ENCODE results near the gene RIIAD1.
"Not testable (repeated sequence)": the region's sequence is repeated elsewhere in the genome, so short reads cannot be mapped to it uniquely, and the experiment has no call there.

Gene RIIAD1

DNA sequence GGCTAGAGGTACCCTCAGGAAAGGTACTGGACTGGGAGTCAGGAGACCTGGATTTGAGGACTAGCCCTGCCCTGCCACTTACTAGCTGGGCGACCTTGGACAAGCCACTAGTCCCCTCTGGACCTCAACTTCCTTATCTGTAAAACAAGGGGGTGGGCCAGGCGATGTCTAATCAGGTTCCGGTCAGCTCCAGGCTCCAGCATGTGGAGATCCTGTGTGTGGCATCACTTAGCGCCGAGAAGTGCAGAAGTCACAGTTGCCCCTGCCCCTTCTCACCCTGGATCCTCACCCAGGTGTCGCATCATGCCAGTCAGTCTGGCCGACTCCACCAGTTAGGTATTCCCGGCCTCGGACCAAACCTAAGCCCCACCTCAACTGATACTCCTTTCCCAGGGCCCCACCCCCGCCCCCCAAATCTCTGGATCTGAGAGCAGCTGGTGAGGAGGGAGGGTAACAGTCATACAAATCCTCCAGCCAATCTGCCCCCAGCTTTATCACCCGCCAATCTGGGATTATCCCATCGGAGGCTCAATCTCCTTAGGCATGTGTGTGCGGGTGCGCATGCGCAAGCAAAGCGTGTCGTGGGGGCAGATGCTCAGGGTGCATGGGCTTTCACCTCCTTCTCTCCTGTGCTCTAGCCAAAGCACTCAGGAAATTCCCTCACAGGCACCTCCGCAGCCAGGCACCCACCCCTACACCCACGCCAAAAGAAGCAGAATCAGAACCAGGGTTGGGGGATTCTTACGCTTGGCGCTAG lies 10.1 kb upstream of the RIIAD1 start:
- no peak for DNase-seq (ENCODE audit: low spot score)

DNA sequence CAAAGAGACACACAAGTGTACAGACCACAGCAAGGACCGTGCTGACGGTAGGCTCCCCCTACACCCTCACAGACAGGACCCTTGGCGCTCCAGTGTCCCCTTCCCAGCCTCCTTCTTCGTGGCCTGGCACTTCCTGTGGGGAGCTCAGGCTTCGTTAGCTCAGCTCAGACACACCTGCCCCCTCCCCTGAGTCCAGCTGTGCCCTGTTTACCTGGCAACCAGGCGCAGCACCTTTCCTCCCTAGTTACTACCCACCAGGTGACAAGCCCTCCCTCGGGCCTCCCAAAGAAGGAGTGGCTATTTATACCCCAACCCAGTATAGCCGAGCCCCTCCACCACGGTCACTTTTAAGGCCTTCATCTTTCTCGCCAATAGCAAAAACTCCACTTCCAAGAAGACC lies 9.4 kb upstream of the RIIAD1 start:
- no peak for DNase-seq (ENCODE audit: low spot score)

DNA sequence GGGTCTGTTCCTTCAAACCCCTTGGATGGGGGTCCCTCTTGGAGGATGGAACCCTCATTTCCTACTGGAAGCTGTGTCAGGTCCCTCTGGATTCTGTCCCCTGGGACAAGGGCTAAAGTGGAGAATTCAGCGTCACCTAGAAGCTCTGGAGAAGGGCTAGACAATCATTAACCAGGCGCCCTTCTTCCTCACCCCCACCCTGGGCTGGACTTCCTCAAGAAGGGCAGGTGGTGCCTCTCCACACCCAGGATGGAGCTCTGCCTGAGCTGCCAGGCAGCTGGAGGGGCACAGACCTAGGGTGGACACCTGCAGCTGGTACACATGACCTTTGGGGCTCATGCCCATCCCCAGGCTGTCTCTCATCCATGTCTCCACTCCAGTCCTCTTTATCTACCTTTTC lies 8.3 kb upstream of the RIIAD1 start:
- no peak for DNase-seq (ENCODE audit: low spot score)

DNA sequence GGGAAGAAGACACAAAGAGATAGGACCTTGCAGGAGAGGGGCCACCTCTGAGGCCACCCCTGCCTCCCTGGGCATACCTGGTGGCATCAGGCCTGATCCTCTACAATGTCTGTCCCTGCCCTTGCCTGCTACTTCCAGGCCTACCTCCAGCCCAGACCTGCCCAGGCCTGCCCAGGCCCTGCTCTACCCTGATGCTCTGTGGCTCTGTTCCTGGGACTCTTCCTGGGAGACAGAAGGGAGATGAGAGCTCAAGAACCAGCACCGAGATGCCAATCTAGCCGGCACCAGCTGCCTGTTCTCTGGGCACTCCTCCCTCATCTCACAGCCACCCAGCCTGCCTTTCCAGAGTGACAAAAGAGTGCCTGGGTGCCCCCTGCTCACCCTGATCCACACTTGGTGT lies 7.4 kb upstream of the RIIAD1 start:
- DNase-seq (ENCODE audit: low spot score): no peak

DNA sequence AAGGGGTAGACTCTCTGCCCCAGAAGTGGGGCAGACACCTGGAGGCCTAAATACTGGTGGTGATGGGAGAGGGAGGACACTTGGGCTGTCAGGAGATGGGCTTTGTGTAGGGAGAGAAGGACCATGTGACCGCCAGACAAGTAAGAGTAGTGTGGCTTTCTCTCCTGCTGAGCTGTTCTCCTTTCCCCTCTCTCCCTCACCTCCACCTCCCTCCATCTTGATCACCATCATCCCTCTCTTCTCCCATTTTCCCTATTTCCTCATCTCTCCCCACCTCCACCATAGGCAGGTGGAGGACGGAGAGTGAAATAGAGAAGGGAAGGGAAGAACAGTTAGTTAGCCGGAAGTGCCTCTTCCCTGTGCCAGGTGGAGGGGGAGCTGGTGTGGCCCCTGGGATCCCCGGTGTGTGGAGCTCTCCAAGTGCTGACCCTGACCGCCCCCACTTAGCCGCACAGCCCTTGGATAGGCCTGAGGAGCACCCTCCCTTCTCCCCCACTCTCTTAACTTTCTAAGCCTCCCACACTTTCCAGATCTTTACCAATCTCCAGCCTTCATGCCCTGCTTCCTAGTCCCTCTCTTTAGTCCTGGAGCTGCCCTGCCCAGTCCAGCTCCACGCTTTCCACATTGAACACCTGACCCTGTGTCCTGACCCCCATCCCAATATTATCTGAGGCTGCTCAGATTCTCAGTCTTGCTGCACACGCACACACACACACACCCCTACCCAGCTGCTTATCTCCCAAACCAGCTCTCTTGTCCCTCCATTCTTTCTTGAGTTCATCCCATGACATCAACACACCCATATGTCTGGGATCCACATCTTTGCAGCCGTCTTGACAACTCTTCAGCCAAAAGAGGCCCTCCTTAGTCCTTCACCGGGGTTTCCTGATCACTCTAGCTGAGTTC lies 6.2 kb upstream of the RIIAD1 start:
- no peak for DNase-seq (ENCODE audit: low spot score)

DNA sequence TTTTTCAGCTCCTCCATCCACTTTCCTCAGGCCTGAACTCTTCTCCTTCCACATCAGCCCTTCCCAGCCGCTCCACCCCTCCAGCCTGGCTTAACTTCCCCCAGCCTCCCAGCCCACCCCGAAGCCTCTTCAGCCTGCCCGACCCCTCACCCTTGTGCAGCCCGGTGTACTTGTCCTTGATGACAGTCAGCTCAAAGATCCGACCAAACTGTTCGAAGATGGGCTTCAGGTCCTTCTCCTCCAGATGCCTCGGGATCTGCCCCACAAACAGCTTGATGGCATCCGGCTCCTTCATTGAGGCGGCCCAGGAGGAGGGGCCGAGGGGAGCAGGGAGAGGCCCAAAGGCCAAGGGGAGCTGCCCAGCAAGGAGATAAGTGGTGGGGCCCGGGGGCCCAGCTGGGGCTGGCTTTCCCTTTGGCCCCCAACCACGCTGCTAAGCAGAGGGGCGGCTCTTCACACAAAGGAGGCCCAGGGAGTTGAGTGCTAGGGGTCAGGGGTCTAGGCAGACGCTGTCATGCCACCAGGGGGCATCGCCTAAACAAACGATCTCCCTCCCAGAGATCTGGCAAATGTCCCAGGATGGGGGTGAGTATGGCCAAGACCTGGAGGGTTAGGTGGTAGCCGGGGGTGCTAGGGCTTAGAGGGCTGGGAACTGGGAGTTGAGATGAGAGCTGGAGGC lies 5.5 kb upstream of the RIIAD1 start:
- DNase-seq (ENCODE audit: low spot score): no peak

DNA sequence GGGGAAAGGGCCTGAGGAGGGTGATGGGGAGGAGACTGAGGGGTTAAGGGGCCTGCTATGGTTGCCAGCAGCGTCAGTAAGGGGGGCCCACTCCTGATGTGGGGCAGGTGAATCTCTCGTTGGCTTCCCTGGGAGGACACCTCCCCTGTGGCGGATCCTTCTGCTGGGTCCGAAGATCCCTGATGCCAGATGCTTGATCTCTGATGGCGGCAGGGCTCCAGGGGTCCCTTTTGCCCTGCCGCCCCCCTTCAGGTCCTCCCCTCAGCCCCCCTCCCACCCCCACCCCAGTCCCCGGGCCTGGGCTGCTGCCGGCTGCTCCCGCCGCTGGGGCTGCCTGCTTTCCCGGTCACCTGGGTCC lies 4.9 kb upstream of the RIIAD1 start:
- DNase-seq (ENCODE audit: low spot score): no peak

DNA sequence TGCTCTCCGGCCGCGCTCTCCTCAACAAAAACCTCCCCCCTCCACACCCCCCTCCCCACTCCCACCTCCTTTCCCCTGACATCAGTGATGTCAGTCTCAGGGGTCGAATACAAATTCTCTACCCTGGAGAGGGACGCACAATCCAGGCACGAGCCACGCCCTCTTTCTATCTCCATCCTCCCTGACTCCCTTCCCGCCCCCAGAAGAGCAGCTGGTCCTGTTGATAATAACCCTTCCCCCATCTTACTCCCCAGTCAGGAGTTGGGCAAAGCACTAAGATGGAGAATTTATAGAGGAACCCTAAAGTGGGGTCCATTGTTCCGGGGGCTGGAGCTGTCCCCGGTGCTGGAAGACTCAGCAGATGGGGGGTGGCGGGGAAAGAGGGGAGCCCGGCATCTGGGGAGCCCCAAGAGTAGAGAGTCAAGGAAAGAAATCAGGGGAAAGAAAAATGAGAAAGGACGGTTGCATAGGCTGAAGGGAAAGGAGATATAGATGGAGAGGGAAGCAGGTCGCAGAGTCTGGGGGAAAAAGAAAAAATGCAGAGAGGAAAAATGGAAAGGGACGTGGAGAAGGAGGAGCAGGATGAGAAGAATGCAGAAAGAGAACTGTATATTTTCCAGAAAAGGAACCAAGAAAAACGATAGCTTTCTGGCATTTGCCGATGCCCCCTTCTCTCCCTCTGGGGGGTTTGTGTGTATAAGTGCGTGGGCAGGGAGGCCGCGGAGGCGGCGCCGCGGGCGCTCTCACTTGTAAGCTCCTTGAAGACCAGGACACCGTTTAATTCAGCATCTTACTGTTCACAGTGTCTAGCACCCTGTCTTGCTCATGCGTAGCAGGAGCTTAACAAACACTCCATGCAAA lies 4.3 kb upstream of the RIIAD1 start, which contains the start of gene CELF3:
CELF3 (minus strand) TSS at position 33 of the 861 bp plus-strand sequence. CDS start 783 bp downstream, outside the sequence.
- peak; percentile 41 for DNase-seq (ENCODE audit: low spot score)

DNA sequence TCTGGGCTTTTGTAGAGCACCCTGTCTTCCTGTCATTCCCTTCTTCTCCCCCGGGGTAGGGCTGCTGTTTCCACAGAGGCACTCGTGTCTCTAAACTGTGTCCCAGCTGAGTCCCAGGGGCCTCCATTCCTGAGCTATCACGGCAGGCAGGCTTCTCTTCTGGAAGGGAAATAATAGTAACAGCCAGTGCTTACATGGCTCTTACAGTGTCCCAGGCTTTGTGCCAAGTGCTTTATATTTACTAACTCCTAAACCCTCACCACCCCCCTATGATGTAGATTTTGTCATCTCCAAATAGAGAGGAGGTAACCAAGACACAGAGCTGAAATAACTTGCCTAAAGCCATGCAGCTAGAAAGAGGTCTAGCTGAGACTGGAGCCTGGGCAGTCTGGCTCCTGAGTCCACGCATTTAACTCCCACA lies 3.3 kb upstream of the RIIAD1 start:
- DNase-seq (ENCODE audit: low spot score): no peak

DNA sequence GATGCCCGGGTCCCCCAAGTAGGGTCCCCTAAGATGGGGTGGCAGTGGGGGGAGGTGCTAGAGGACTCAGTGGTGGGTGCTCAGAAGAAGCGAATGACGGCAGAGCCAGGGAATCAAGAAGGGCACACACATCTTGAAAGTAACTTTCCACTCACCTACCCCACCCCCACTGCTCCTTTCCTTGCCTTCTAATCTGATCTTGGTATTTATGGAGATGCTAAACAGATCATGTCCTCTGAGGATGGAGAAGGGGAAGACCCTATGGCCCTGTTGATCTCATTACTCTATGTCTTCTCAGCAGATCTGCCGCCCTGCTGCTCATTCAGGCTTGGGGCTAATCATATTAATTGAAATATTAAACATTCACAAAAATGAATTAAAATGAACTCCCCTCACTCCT lies 2.7 kb upstream of the RIIAD1 start:
- no peak for DNase-seq (ENCODE audit: low spot score)

DNA sequence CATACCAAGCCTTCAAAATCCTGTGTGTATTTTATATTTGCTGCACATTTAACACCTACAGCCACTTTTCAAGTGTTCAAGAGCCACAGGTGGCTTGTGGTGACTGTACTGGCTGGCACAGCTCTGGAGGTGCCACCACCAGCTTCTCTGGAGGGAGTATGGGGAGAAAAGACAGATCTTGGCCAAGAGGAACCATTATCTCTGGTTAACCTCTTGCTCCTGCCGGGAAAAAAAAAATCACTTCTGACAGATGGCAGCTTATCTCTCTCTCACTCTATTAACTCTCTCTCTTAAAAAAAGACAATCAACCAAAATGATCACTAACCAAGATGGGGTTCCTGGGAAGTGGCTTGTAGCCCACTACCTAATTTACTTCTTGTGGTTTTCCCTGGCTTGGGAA lies 1.2 kb upstream of the RIIAD1 start:
- no peak for DNase-seq (ENCODE audit: low spot score)

DNA sequence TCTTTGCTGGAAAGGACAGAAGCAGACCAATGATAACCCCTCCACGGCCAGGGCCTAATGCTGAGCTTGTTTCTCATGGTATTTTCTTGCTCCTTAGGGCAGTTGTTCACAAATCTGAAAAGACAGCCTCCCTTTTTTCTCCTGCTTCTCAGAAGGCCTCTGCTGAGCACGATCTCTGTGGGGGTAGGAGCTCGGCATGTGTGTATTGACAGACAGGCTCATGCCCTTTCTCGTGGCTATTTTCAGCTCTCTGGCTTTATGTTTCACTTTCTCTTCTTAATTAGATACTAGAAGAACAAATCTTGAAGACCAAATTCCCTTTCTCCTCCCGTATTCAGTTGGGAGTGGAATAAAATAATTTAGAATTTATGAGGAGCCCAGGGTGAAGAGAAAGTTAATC lies 768 bp upstream of the RIIAD1 start:
- DNase-seq (ENCODE audit: low spot score): no peak

DNA sequence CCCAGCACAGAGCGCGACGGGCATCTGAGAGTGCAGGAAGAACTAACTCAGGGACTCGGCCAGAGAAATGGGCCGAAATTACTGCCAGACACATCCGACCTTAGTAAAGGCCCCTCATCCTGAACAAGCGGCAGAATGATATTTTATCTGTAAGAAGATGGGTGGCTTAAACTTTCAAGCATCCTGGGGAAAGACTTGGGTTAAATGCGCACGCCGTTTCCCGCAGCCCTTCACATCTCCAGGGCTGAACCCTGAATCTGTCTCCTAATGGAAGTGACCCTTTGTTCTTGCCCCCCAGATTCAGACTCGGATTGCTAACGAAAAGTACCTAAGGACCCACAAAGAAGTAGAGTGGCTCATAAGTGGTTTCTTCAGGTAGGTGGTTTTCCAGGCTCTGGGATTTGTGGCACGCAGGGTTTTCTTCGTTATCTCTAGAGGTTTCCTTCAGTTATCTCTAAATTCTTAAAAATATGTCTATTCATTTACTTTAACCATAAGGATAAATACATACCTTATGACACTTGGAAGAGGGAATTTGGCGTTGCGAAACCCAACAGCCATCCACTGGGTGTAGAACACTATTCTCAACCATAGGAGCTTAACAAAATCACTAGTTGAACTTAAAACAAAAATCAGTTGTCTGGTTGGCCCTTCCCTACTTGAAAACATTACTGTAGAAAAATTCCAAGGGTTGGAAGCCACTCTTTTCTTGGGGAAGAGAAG lies 627 bp downstream of the RIIAD1 start:
- DNase-seq (ENCODE audit: low spot score): no peak

DNA sequence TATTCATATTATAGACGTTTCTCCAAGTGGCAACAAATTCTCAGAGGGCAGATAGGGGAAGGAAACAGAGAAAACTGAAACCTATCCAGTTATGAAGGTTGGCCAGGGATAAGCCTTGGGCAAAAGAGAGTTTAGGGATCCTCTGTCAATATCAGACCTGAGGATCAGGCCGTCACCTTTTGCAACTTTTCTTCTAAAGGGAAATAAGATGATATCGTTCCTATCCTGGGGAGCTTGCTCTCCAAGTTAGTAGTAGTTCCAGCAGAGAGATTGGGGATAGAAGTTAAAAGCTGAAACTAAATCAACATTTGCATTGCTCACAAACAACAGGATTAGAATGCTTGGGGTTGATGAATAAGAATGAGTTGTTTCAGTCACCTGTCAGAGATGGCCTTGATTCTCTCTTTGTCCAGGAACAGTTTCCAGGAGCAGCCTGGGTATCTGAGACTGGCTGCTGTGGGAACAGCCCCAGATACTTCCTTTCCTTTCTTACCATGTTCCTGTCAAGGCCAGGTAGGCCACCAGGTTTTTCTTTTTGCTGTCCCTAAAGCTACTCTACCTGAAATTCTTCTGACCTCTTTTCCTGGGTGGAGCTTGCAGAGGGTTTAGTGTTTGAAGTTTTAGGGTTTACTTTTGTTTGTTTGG lies 2.5 kb downstream of the RIIAD1 start:
- no peak for DNase-seq (ENCODE audit: low spot score)

DNA sequence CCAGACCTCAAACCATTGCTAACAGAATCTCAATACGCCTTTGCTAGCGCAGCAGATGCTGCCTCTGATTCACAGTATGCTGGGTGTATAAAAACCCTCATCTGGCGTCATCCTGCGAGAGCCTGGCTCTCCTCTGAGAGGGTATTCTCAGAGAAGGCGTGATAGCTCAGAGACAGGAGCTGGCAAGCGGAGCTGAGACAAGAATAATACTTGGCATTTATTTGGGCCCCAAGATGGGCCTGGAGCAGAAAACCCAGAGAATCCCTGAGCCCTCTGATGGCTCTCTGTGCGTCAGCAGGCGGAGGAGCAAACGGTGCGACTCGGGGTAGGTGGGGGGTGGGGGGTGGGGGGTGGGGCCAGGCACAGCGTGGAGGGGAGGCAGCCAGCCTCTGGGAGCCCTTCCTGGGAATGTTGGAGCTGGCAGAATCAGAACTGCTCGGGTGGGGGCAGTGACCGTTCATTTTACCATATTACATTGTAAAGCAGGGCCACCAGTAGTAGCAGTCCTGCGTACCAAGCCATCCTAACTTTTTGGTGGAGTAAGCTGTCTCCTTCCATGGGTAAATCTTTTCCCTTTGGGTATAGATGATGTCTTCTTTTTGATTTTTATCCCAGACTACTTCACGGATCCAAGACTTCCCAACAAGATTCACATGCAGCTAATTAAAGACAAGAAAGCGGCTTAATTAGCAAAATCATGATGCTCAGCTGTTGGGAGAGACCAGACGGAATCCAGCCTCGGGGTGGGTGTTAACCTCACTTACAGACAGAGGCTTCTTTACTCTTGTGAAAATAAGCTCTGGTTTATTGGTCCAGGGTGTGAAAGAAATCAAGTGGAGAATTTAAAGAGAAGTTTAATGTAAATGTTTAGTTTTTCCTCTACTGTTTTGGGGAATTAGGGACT lies 7.1 kb downstream of the RIIAD1 start:
- peak; percentile 39 for DNase-seq (ENCODE audit: low spot score)

DNA sequence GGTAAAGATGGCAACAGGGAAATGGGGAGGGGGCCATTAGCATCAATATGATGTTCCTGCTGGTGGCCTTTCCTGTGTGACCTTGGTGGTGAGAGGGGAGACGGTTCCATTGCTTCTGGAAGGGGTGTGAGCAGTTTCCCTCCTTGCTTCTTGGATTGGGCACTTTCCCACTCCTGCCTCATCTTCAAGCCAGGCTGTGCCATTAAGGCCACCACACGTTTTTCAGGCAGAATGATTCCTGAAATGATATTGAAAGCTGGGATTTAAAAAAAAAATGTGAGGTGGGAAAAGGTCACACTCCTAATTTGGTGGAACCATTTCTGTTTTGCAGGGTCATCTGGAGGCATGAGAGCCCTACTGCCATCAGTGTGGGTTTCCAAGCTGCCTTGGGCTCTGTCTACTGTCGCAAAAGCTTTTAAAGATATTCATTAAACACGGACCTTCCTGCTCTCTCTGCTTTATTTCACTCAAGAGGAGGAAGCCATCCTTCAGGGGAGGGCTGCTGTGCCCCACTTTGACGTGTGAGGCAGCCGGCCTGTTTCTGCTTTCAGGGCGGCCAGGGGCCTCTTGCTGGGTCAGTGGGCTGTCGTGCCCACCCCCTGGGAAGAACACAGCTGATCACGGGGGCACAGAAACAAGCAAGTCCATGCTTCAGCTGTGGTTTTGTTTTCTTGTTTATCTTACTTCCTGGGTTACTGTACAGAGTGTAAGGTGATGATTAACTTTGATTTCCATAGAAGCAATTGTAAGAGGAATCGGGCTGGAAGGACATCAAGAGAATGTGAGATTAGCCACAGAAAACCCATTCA lies 8.0 kb downstream of the RIIAD1 start:
- no peak for DNase-seq (ENCODE audit: low spot score)

DNA sequence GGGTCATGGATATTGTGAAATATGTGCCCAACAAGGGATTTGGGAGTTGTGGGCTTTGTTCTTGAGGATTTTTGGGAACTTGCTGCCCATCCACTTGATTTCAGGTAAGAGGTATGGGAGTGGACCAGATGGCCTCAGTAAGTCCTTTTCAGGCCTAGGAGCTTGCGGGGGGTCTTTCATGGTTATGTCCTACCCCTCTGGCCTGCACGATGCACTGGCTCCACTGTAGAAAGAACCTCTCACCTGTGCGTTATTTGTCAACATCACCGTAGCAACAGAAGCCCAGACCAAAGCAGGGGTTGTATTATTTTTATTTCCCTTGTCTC lies 8.6 kb downstream of the RIIAD1 start:
- DNase-seq (ENCODE audit: low spot score): no peak

DNA sequence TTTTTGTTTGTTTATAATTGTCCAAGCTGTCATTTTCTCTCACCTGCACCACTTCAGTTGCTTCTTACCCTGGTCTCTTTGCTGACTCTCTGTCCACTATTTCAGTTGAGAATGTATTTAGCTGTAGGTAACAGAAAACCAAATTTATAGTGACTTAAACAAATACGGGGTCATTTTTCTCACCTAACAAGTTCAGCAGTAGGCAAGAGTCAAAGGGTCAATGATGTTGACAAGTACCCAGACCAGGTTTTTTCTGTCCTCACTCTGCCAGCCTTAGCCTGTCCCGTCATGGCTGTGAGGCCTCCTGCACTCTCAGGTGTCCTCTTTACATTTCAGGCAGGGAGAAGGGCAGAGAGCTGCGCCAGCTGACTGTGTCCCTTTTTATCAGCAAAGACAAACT lies 11.8 kb downstream of the RIIAD1 start:
- no peak for DNase-seq (ENCODE audit: low spot score)

DNA sequence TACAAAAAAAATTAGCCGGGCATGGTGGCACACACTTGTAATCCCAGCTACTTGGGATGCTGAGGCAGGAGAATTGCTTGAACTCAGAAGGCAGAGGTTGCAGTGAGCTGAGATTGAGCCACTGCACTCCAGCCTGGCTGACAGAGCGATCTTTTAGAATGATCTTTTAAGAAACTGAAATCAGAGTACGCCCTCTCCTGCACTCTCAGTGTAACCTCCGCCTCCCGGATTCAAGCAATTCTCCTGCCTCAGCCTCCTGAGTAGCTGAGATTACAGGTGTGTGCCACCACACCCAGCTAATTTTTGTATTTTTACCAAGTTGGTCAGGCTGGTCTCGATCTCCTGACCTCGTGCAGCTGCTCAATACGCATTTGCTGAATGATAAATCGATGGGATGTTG lies 12.7 kb downstream of the RIIAD1 start:
- DNase-seq (ENCODE audit: low spot score): not testable (repeated sequence)

Data from pons (tissue), 1 donor.